Stimulated activated CD4-positive, alpha-beta T cell treated with anti-CD3 and anti-CD28 coated beads, Interleukin-4, amount 100 ng/mL, for 1 hour (primary cell): Measurements from ENCODE around the gene SIDT2.
"Not testable (repeated sequence)": the region's sequence is repeated elsewhere in the genome, so short reads cannot be mapped to it uniquely, and the experiment has no call there.

Source experiments
- DNase-seq: peaks from one replicate; pipeline ENCODE4 v3.0.0-alpha.2; 2020

Gene SIDT2

DNA sequence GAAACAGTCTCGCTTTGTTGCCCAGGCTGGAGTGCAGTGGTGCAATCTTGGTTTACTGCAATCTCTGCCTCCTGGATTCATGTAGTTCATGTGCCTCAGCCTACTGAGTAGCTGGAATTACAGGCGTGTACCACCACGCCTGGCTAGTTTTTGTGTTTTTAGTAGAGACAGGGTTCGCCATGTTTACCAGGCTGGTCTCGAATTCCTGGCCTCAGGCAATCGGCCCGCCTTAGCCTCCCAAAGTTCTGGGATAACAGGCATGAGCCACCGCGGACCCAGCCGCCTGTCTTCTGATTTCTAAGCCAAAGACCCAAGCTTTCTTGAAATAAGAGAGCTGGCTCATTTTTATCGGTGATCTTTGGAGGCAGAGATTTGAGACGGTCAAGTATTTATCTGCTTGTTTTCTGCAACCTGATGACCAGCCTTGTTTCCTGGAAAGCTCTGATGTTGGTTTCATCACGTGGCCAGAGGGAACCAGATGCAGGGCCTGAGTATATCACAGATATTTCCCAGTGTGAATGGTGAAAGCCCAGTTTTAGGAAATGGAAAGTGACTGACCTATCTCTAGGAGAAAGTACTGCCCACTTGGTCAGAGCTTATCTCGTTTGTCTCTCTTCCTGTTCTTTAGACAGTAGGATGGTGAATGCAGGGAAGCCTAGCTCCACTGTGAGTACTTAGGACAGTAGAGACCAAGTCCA, 5.7 kb upstream of the SIDT2 start:
- no peak for DNase-seq

GRCh38 chr11:117175104-117175503, 3.4 kb upstream of the SIDT2 start:
- no peak for DNase-seq

- DNase-seq, result no peak
Measured at GRCh38 chr11:117175781-117176180, 2.8 kb upstream of the SIDT2 start.

DNA sequence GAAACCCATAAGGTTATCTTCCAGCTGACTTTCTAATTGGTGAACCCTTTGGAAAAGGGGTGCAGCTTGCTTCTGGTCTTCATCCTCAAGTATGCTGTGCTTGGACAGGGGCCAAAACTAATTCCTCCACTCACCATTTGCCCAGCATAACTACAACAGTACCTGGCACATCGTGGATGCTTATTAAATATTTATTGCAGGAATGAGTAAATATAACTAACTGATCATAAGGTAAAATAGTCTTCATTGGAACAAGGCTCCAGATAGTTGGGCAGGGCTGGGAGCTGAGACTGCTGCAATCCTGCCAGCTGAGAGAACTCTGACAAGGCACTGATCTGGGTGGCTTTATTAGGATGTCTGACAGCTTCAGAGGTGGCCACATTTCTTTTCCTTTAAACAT, 2.4 kb upstream of the SIDT2 start:
- no peak for DNase-seq

DNA sequence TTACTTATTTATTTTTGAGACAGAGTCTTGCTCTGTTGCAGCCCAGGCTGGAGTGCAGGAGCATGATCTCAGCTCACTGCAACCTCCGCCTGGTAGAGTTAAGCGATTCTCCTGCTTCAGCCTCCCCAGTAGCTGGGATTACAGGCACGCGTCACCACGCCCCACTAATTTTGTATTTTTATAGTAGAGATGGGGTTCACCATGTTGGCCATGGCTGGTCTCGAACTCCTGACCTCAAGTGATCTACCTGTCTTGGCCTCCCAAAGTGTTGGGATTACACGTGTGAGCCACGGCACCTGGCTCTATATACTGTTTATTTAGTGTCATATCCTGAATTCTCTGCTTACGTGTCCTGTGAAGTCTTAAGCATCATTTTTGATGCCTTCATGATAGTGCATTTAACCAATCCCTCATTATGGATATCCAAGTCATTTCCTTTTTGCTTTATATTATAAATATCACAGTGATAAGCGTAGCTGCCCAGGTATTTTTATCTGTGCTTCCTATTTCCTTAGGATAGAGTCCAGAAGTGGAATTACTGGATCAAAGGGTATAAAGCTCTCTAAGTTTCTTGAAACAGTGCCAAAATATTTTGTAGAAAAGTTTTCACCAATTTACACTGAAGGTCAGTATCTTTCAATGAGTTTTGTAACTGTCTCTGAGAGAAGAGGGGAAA, 871 bp upstream of the SIDT2 start:
- no peak for DNase-seq

DNA sequence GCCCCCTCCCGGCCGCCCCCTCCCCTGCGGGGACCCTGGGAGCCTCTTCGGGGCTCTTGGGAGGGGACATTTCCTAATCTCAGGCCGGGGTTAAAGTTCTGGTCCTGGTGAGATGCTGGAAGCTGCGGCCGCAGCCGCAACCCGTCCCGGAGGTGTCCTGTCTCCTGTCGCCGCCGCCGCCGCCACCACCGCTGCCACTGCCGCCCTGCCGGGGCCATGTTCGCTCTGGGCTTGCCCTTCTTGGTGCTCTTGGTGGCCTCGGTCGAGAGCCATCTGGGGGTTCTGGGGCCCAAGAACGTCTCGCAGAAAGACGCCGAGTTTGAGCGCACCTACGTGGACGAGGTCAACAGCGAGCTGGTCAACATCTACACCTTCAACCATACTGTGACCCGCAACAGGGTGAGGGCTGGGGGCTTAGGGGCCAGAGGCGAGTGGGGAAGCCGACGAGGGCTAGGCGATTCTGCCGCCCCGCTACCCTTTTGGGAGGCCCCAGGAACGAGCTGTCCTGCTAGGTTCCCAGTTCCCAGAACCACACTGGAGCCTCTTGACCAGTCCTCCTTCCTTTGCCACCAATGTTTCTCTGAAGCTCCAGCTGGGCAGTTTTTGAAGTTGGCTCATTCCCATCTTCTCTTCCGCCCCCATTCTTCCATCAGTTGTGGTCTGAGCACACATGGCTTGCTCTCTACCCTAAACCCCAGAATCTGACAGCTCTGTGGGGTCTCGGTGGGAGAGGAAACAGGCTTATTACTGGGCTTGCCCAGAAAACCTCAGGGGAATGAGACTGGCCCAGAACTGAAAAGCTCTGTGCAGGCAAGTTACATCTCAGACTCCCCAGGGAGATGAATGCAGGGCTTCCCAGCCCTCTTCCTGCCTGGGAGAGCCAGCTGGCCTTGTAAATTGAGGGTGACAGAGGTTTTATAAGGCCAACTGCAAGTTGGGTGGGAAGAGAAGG, 781 bp downstream of the SIDT2 start:
- peak; percentile 44 for DNase-seq

DNA sequence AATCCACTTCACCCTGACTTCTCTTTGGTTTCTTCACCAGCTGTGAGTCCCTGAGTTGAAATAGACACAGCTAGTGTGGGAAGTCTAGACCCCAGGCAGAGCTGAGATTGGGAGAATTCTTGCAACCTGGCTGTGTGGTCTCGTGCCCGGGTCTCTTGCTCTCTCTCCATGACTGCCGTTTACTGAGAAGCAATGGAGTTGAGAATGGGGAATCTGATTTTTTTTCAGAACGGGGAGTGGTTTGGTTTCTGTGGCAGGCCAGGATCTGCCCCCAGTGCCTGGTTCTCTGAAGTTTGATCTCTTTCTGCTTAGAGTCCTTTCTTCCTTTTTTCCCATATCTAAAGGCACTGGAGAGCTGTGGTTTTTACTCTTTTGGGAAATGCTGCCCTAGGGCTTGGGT, 1.5 kb downstream of the SIDT2 start:
- no peak for DNase-seq

DNA sequence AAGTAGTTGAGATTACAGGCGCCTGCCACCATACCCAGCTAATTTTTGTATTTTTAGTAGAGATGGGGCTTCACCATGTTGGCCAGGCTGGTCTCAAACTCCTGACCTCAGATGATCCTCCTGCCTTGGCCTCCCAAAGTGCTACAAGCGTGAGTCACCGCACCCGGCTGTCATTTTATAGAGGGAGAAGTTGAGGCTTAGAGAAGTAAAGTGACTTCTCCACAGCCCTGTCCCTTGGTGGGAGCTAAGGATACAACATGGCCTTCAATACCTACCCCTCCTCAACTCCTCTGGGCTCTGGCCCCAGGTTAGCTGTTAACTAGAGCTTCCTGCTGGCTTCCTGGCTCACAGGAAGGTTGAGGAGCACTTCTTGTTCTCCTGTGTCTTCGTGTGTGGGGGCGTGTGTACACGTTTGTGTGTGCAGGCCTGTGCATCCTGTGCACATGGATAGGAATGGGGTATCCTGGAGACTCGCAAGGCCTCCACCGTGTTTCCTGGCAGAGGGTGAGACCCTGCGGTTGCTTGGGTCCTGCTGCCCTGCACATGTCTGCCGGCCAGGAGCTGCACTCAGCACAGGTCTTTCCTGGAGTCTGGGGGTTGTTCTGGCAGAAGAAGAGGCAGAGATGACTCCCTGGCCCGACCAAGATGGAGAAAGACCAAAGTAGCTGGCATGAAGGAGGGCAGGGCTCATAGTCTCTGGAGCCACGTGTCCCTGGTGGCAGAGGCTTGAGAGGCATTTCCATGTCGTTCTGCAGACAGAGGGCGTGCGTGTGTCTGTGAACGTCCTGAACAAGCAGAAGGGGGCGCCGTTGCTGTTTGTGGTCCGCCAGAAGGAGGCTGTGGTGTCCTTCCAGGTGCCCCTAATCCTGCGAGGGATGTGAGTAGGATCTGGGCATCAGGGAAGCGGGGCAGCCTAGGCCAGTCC, 2.4 kb downstream of the SIDT2 start:
- DNase-seq, result peak; percentile 53

- DNase-seq, result no peak
Measured at GRCh38 chr11:117181586-117182550, 3.3 kb downstream of the SIDT2 start.

DNA sequence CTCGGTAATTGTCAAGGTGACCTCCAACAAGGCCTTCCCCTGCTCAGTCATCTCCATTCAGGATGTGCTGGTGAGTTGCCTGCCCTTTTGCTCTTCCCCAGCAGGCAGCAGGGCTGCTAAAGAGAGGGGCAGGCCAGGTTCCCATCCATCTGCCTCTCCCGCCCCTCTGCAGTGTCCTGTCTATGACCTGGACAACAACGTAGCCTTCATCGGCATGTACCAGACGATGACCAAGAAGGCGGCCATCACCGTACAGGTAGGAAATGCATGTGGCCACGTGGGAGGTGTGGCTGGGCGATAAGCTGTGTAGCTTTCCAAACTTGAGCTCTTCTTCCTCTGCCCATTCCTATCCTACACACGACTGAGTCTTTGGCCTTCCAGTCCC, 4.0 kb downstream of the SIDT2 start:
- no peak for DNase-seq

- not testable (repeated sequence) for DNase-seq
Measured at GRCh38 chr11:117183178-117183577, 4.6 kb downstream of the SIDT2 start.

DNA sequence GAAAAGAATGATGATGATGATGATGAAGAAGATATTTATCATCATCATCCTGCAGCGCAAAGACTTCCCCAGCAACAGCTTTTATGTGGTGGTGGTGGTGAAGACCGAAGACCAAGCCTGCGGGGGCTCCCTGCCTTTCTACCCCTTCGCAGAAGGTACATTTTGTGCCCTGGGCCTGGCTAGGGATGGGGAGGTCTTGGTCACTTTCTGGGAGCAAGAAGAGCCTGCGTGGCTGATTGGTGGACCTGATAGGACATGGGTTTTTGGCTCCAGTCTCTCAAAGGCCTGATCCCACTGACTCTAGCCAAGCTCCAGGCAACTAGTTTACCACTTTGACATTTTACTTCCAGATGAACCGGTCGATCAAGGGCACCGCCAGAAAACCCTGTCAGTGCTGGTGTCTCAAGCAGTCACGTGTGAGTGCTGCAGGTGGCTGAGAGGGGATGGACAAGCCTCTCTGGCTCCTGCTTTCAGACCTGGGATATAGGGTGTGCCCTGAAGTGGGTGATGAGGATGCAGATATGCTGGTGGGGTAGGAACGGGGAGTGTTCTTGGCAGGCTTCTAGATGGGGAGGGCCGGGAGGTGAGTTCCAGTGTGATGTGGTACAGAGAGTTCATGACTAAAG, 5.3 kb downstream of the SIDT2 start:
- no peak for DNase-seq

DNA sequence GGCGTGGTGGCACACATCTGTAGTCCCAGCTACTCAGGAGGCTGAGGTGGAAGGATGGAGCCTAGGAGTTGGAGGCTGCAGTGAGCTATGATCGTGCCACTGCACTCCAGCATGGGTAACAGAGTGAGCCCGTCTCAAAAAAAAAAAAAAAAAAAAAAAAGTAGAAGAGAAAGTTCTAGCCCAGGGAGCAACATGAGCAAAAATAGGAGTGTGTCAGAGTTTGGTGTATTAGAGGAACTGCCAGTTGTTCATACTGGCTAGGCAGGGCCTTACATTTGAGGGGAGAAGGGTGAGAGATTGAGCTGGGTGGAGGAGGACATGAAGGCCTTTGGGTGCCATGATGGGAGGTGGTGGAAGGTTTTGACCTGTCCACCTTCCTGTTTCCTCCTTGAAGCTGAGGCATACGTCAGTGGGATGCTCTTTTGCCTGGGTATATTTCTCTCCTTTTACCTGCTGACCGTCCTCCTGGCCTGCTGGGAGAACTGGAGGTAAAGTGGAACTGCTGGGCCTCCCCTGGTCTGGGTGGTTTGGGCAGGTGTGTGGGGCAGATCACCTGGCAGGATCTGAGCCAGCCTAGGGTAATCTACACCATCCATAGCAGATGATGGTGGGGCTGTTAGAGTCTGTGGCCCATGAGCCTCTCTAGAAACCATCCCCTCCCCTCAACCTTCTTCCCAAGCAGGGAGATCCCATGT, 7.3 kb downstream of the SIDT2 start:
- no peak for DNase-seq

- DNase-seq, result no peak
Measured at GRCh38 chr11:117186431-117186761, 7.9 kb downstream of the SIDT2 start.

DNA sequence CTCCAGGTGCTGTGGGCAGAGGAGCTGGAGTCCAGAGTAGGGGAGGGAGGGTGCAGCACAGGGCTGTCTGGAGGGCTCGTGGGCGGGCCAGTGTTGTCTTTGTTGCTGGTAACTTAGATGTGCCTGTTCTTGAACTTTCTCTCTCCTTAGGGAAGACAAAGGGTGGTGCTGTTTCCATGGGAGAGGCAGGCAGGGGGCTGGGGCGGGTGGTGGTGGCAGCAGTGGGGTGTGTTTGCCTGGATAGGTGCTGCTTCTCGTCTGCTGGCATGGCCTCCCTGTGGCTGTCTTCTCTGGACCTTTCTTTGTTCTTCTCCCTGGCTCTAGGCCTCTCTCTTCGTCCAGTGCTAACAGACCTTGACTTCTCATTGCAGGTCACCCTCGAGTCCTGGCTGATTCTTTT, 8.5 kb downstream of the SIDT2 start:
- DNase-seq, result no peak

GRCh38 chr11:117187428-117187798, 8.9 kb downstream of the SIDT2 start:
- no peak for DNase-seq

- DNase-seq, result no peak
Measured at GRCh38 chr11:117187799-117188481, 9.4 kb downstream of the SIDT2 start.

DNA sequence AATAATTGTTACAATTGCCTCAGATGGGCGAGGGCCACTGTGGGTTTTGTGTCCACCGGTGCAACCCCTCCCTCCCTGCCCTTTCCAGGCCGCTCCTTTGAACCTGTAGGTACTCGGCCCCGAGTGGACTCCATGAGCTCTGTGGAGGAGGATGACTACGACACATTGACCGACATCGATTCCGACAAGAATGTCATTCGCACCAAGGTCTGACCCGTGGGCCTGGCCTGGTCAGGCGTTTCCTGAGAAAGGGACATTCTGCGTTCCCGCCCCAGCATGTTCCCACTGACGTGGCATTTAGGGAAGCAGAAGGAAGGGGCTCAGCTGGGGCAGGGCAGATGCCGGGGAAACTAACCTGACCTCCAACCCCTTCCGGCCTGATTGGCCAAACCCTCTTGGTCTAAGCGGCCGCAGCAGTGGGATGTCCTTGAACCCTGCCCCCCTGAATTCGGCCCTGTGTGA, 10.1 kb downstream of the SIDT2 start:
- no peak for DNase-seq

GRCh38 chr11:117189191-117189940, 10.8 kb downstream of the SIDT2 start:
- DNase-seq, result no peak
